Activated B cell treated with CpG ODN at 0.5 μM for 24 hours (primary cell): Measurements from ENCODE around the gene FBXO21. TPM values are rescaled to one million over a fixed set of nuclear protein-coding genes. Genes with fewer than 3 reads are reported as not detected.

Experiments used
- ATAC-seq: fragments of 200-7000 bp; cut with Tn5 transposase; one replicate; pipeline ENCODE4 v1.10.0; 2021; ENCODE audit warnings: low read depth, mild to moderate bottlenecking, moderate library complexity
- CTCF ChIA-PET: fragments of 350-600 bp; sonication (Branson Sonifier 250); formaldehyde crosslinking; loops from one replicate; lab custom pipeline; 2021; ENCODE audit warnings: antibody characterized with exemption; lab: Charles Lee
- POLR2A ChIA-PET: fragments of 350-600 bp; sonication (Branson Sonifier 250); formaldehyde crosslinking; loops from one replicate; lab custom pipeline; 2021; ENCODE audit warnings: antibody characterized with exemption; lab: Charles Lee
- DNase-seq: peaks from one replicate; pipeline ENCODE4 v3.0.0; 2022
- H3K27ac Mint-ChIP-seq: one replicate; pipeline ENCODE4 v1.8.0; 2020; ENCODE audit warnings: mixed read lengths
- H3K27me3 Mint-ChIP-seq: one replicate; pipeline ENCODE4 v1.8.0; 2021; ENCODE audit warnings: mixed read lengths
- H3K36me3 Mint-ChIP-seq: one replicate; pipeline ENCODE4 v1.8.0; 2021; ENCODE audit warnings: low read depth, mixed read lengths
- H3K4me1 Mint-ChIP-seq: one replicate; pipeline ENCODE4 v1.8.0; 2021; ENCODE audit warnings: mixed read lengths
- H3K4me3 Mint-ChIP-seq: one replicate; pipeline ENCODE4 v1.8.0; 2020; ENCODE audit warnings: mild to moderate bottlenecking, mixed read lengths
- H3K9me3 Mint-ChIP-seq: one replicate; pipeline ENCODE4 v1.8.0; 2020; ENCODE audit warnings: mixed read lengths
- intact Hi-C: fragments of 100-400 bp; cut with micrococcal nuclease; formaldehyde crosslinking; loops from one replicate; pipeline ENCODE4 v1.15.1; 2024
- total RNA-seq: library from RNA; stranded (reverse); gene quantifications from 2 replicates; pipeline ENCODE4 v1.2.3, GENCODE V29; 2022
- TF ChIP-seq, protein P1 (sequence below): fragments of 200-600 bp; IDR thresholded peaks from one replicate; pipeline ENCODE4 v1.8.0; 2022; ENCODE audit warnings: antibody characterized with exemption, mild to moderate bottlenecking

The FBXO21 gene
- total RNA-seq, 1 donor from 2014 or later: 41.5 TPM

- H3K9me3 Mint-ChIP-seq: no peaks in the 10 kb centered on the region
Observed at GRCh38 chr12:117140397-117141096, 49.7 kb downstream of the FBXO21 start.

DNA sequence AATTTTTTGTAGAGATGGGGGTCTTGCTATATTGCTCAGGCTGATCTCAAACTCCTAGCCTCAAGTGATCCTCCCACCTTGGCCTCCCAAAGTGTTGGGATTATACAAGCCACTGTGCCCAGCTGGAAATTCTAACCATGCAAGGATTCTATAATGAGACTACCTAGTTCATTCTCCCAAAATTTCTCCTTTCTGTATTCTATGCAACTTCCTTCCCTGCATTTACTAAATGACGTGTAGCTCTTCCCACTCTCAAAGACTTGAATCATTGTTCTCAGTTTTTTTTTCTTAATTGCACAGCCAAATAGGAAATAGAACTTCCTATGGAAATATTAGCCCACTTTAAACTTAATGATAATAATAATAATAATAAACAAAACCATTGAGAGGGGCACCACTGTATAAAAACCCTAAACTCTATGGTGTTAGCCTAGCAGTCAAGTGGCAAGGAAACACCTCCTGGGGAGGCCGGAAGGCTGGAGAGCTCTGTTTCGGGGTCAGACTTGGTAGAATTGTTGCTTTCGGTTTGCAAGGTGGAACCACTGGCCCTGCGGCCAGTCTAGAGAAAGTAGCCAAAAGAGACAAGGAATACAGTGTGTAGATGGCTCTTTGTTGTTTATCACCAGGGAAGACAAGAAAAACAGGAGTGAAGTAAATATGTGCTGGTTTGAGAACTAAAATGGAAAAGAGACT, 51.1 kb downstream of the FBXO21 start:
- ChIA-PET CTCF (no interaction called here), POLR2A (no interaction called here)
- intact Hi-C loops: no loop called here
- H3K4me3 Mint-ChIP-seq: no peak overlapping the region
- no peaks in the 10 kb centered on the region for H3K27me3 Mint-ChIP-seq
- TF ChIP-seq, protein P1, sequence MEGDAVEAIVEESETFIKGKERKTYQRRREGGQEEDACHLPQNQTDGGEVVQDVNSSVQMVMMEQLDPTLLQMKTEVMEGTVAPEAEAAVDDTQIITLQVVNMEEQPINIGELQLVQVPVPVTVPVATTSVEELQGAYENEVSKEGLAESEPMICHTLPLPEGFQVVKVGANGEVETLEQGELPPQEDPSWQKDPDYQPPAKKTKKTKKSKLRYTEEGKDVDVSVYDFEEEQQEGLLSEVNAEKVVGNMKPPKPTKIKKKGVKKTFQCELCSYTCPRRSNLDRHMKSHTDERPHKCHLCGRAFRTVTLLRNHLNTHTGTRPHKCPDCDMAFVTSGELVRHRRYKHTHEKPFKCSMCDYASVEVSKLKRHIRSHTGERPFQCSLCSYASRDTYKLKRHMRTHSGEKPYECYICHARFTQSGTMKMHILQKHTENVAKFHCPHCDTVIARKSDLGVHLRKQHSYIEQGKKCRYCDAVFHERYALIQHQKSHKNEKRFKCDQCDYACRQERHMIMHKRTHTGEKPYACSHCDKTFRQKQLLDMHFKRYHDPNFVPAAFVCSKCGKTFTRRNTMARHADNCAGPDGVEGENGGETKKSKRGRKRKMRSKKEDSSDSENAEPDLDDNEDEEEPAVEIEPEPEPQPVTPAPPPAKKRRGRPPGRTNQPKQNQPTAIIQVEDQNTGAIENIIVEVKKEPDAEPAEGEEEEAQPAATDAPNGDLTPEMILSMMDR: no peak
- no peaks in the 10 kb centered on the region for H3K9me3 Mint-ChIP-seq
- DNase-seq (no peak), ATAC-seq (no peak)
- peaks cover 22% of the 10 kb centered on the region for H3K4me1 Mint-ChIP-seq
- peaks cover 22% of the 10 kb centered on the region for H3K36me3 Mint-ChIP-seq
- H3K27ac Mint-ChIP-seq: no peak overlapping the region

More at GRCh38 chr12:117140397-117141096, 49.7 kb downstream of the FBXO21 start:
- POLR2A ChIA-PET: no interaction called here
- no peak for ATAC-seq
- intact Hi-C loops: no loop called here
- TF ChIP-seq, protein P1: no peak
- Mint-ChIP-seq H3K4me1 (peaks cover 22% of the 10 kb centered on the region), H3K36me3 (peaks cover 33% of the 10 kb centered on the region), H3K4me3 (no peak overlapping the region), H3K27me3 (no peaks in the 10 kb centered on the region), H3K27ac (no peak overlapping the region)
- CTCF ChIA-PET: no interaction called here
- DNase-seq: no peak

DNA sequence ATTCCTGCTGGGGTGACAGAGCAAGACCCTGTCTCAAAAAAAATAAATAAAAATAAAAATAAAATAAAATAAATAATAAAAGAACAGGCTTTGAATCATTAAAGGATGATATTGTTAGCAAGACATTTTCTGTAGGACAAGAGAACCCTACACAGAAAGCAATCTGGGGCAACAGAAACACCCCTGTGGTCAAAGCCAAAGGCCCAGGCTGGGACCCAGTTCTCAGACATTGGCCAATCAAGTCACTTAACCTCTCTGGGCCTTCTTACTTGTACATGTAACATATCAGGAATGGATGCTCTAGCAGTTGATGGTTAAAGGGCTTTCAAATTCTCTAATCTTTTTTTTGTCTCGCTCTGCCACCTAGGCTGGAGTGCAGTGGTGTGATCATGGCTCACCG, 55.5 kb downstream of the FBXO21 start:
- ChIA-PET CTCF (interaction anchor here (1.4 kb wide), 1 partner anchor 14 kb away, joined by 3 read pairs; no protein-coding TSS in a partner anchor), POLR2A (no interaction called here)
- no peak for DNase-seq
- H3K27ac Mint-ChIP-seq: no peak overlapping the region
- TF ChIP-seq, protein P1: no peak
- H3K4me3 Mint-ChIP-seq: no peak overlapping the region
- no peaks in the 10 kb centered on the region for H3K9me3 Mint-ChIP-seq
- no peaks in the 10 kb centered on the region for H3K36me3 Mint-ChIP-seq
- intact Hi-C loops: no loop called here
- no peaks in the 10 kb centered on the region for H3K27me3 Mint-ChIP-seq
- ATAC-seq: no peak
- no peaks in the 10 kb centered on the region for H3K4me1 Mint-ChIP-seq

DNA sequence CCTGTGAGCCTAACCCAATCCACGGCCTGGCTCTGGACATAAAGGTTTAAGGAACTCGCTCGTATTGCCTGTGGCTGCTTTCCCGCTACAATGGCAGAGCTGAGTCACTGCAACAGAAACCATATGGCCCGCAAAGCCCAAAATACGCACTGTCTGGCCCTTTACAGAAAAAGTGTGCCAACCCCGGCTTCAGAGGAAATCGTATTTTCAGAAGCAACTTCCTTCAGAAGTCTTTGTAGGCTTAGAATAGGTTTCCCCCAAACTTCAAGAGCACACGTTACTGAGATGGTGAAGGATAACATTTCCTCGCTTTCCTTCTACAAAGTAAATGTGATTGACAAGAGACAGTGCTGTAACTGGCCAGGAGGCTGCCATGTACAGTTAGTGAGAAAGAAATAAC, 56.2 kb downstream of the FBXO21 start:
- TF ChIP-seq, protein P1: no peak
- no peak overlapping the region for H3K27ac Mint-ChIP-seq
- no peaks in the 10 kb centered on the region for H3K27me3 Mint-ChIP-seq
- no peak overlapping the region for H3K4me3 Mint-ChIP-seq
- no peaks in the 10 kb centered on the region for H3K9me3 Mint-ChIP-seq
- ATAC-seq (no peak), DNase-seq (no peak)
- no peaks in the 10 kb centered on the region for H3K36me3 Mint-ChIP-seq
- ChIA-PET CTCF (interaction anchor here (1.4 kb wide), 1 partner anchor 14 kb away, joined by 3 read pairs; no protein-coding TSS in a partner anchor), POLR2A (no interaction called here)
- intact Hi-C loops: no loop called here
- no peaks in the 10 kb centered on the region for H3K4me1 Mint-ChIP-seq

DNA sequence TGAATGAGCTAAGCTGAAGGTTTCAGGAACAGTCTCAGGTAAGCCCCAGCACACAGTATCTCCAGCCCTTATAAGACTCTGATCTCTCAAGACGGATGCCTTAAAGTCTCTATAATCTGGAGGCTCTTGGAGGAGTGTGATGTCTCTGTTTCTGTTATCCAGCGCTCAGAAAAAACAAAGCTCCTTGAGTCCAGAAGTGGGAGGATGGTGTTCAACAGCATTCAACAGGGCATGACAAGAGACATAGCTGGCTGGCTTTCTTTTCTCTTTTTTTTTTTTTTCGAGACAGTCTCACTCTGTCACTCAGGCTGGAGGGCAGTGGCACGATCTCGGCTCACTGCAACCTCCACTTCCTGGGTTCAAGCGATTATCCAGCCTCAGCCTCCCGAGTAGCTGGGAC, 59.5 kb downstream of the FBXO21 start:
- TF ChIP-seq, protein P1: no peak
- no peaks in the 10 kb centered on the region for H3K36me3 Mint-ChIP-seq
- no peaks in the 10 kb centered on the region for H3K4me1 Mint-ChIP-seq
- intact Hi-C loops: loop anchor here (1.0 kb wide), 1 partner anchor 10 kb away; no protein-coding TSS in a partner anchor
- H3K27ac Mint-ChIP-seq: no peak overlapping the region
- no peaks in the 10 kb centered on the region for H3K9me3 Mint-ChIP-seq
- no peak overlapping the region for H3K4me3 Mint-ChIP-seq
- ChIA-PET CTCF (interaction anchor here (1.3 to 1.4 kb wide), 2 partner anchors 10 to 427 kb away, joined by 4 to 6 read pairs; no protein-coding TSS in a partner anchor), POLR2A (interaction anchor here (1.2 kb wide), 1 partner anchor 11 kb away, joined by 3 read pairs; no protein-coding TSS in a partner anchor)
- DNase-seq (no peak), ATAC-seq (no peak)
- H3K27me3 Mint-ChIP-seq: no peaks in the 10 kb centered on the region
